CD14-positive monocyte (primary cell): ENCODE data around the gene OTULIN. TPM values are rescaled to one million over a fixed set of nuclear protein-coding genes. Genes with fewer than 3 reads are reported as not detected.
A peak's percentile ranks its signal among the peaks of the same experiment; 100 is the strongest.

ENCODE experiments used
- DNase-seq, 3 donors: peaks; one replicate each; pipeline ENCODE4 v3.0.0-alpha.2; 2011 to 2022
- H2AFZ ChIP-seq: 2 replicates; pipeline ENCODE4 v1.6.0; 2012; ENCODE audit warnings: mild to moderate bottlenecking, low read depth, low read length, inconsistent platforms; ENCODE audit not compliant: insufficient read depth, poor library complexity, severe bottlenecking
- H3K27ac ChIP-seq, 2 donors: 1 replicate in 1 of 2; 2 replicates in 1 of 2; pipeline ENCODE4 v1.5.1; 2012 to 2013; ENCODE audit warnings: low read length in 2 of 2, control low read depth in 1 of 2, inconsistent platforms in 1 of 2, low read depth in 1 of 2, mild to moderate bottlenecking in 1 of 2
- H3K27me3 ChIP-seq, 2 donors: one replicate each; pipeline versions ENCODE4 v1.6.0 to v1.6.1; 2011 to 2013; ENCODE audit warnings: low read length in 2 of 2; ENCODE audit not compliant: control insufficient read depth in 2 of 2, insufficient read depth in 2 of 2
- H3K36me3 ChIP-seq, 2 donors: replicated peaks in 1 of 2; 1 replicate in 1 of 2; 2 replicates in 1 of 2; pipeline versions ENCODE4 v1.5.1 to v1.6.1; 2012 to 2013; ENCODE audit warnings: low read length in 2 of 2, control low read depth in 1 of 2, inconsistent platforms in 1 of 2, mild to moderate bottlenecking in 1 of 2; ENCODE audit not compliant: insufficient read depth in 2 of 2, control insufficient read depth in 1 of 2
- H3K4me1 ChIP-seq, 2 donors: 1 replicate in 1 of 2; 2 replicates in 1 of 2; pipeline versions ENCODE4 v1.5.1 to v1.6.1; 2012 to 2013; ENCODE audit warnings: low read length in 2 of 2, control low read depth in 1 of 2, inconsistent platforms in 1 of 2, mild to moderate bottlenecking in 1 of 2, moderate library complexity in 1 of 2; ENCODE audit not compliant: insufficient read depth in 2 of 2, control insufficient read depth in 1 of 2
- H3K4me2 ChIP-seq: replicated peaks from 2 replicates; pipeline ENCODE3; 2012; ENCODE audit warnings: low read length, moderate library complexity, mild to moderate bottlenecking; ENCODE audit not compliant: poor library complexity, severe bottlenecking; ENCODE audit errors: extremely low read depth
- H3K4me3 ChIP-seq, 3 experiments: fragments of 200-600 bp in 1 of 3; sonication (generic) in 1 of 3; replicated peaks in 1 of 3; 1 replicate in 2 of 3; 2 replicates in 1 of 3; pipeline ENCODE4 v1.5.1; 2011 to 2013; ENCODE audit warnings: low read length in 3 of 3, mild to moderate bottlenecking in 3 of 3, control low read depth in 2 of 3, low read depth in 2 of 3, inconsistent platforms in 1 of 3, moderate library complexity in 1 of 3
- H3K79me2 ChIP-seq: 2 replicates; pipeline ENCODE4 v1.6.0; 2012; ENCODE audit warnings: mild to moderate bottlenecking, control low read depth, inconsistent platforms, low read length, moderate library complexity; ENCODE audit not compliant: insufficient read depth
- H3K9ac ChIP-seq: 2 replicates; pipeline ENCODE4 v1.6.0; 2017; ENCODE audit warnings: low read length, mild to moderate bottlenecking; ENCODE audit not compliant: insufficient read depth, poor library complexity, severe bottlenecking
- H3K9me3 ChIP-seq, 2 donors: replicated peaks in 1 of 2; 1 replicate in 1 of 2; 2 replicates in 1 of 2; pipeline versions ENCODE4 v1.5.1 to v1.6.1; 2012 to 2013; ENCODE audit warnings: low read length in 2 of 2, control low read depth in 1 of 2; ENCODE audit not compliant: control insufficient read depth in 1 of 2, insufficient read depth in 1 of 2
- H4K20me1 ChIP-seq: 2 replicates; pipeline ENCODE4 v1.6.0; 2012; ENCODE audit warnings: mild to moderate bottlenecking, low read length, control low read depth, moderate library complexity; ENCODE audit not compliant: insufficient read depth
- H3K27ac Mint-ChIP-seq, 7 donors: one replicate each; pipeline ENCODE4 v1.8.0; 2020; ENCODE audit warnings: mild to moderate bottlenecking in 7 of 7, mixed read lengths in 7 of 7, moderate library complexity in 6 of 7, inconsistent platforms in 2 of 7
- H3K27me3 Mint-ChIP-seq, 3 donors: one replicate each; pipeline ENCODE4 v1.8.0; 2021 to 2022; ENCODE audit warnings: low read depth in 3 of 3, mild to moderate bottlenecking in 3 of 3, mixed read lengths in 3 of 3, moderate library complexity in 3 of 3, inconsistent platforms in 1 of 3
- H3K36me3 Mint-ChIP-seq, 2 donors: one replicate each; pipeline ENCODE4 v1.8.0; 2020; ENCODE audit warnings: mixed read lengths in 2 of 2, inconsistent platforms in 1 of 2, mild to moderate bottlenecking in 1 of 2
- H3K4me1 Mint-ChIP-seq: one replicate; pipeline ENCODE4 v1.8.0; 2020; ENCODE audit warnings: mild to moderate bottlenecking, mixed read lengths
- H3K4me3 Mint-ChIP-seq, 2 donors: one replicate each; pipeline ENCODE4 v1.8.0; 2020; ENCODE audit warnings: mild to moderate bottlenecking in 2 of 2, mixed read lengths in 2 of 2, moderate library complexity in 1 of 2
- H3K9me3 Mint-ChIP-seq, 7 donors: one replicate each; pipeline ENCODE4 v1.8.0; 2020 to 2022; ENCODE audit warnings: mixed read lengths in 7 of 7, mild to moderate bottlenecking in 6 of 7, moderate library complexity in 6 of 7, inconsistent platforms in 2 of 7
- WGBS: methylation state at CpG from one replicate; pipeline ENCODE4 v1.1.5; 2013; ENCODE audit warnings: missing lambda C conversion rate; ENCODE audit not compliant: insufficient coverage; 5-methylcytosine and 5-hydroxymethylcytosine counted together
- intact Hi-C, 2 donors: fragments of 100-400 bp; cut with micrococcal nuclease; formaldehyde crosslinking; loops; one replicate each; pipeline versions ENCODE4 v1.15.0 to v1.15.1; 2023
- polyA plus RNA-seq, 3 donors: library from polyadenylated mRNA; depleted of rRNA in 1 of 3; unstranded in 2 of 3; stranded (reverse) in 1 of 3; fragments of 300-500 nt in 2 of 3; fragments of >200 nt in 1 of 3; fragmentation: Illumina TruSeq in 2 of 3; gene quantifications; 1 replicate in 2 of 3; 2 replicates in 1 of 3; pipeline ENCODE4 v1.2.3, GENCODE V29; 2012 to 2021
- TF ChIP-seq, protein P1 (sequence below): fragments of 200-600 bp; IDR thresholded peaks from one replicate; pipeline ENCODE4 v1.8.0; 2022; ENCODE audit warnings: antibody characterized with exemption, mild to moderate bottlenecking

The OTULIN gene
- polyA plus RNA-seq, 3 donors, result 13.7 to 14.2 (median 14.0) TPM

DNA sequence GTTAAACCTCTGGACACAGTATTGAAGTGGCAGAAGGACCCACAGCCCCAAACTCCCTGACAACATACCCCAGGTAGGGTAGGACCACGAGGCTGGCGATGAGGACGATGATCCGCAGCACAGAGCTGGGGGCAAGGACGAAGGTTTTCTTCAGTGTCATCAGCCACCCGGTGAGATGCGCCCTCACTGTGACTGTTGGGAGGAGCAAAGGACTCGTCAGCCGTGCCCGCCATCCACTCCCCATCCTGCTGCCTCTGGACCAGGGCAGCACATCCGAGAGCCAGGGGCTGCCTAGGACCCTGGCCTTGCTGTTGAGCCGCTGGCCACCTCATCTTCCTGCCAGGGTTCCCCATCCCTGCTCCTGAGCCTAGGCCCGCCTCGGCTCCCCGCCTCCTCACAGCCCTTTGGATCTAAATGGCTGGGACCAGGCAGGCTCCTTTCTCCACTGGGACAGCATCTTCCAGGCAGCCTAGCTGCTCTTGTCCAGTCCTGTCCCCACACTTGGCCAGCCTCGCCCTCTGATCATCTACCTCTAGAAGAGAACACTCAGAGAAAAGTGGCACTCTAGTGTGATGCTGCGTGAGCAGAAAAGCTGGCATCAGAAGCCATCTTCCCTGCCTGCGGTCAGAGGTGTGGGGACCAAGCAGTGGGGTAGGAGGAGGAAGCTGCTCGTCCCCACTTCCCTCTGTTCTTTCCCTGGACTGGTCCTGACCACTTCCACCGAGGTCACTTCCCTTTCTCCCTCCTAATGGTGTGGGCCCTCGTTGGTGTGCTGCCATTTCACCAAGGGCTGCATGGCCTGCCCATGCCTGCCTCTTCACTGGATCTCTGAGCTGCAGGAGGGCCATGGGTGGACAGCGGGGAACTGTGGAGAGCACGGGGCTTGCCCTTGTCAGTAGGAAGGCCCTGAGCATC is 49.2 kb downstream of the OTULIN start:
- no peak overlapping the region for H3K9ac ChIP-seq
- WGBS, result 93% methylated on average over 18 of the region's 23 CpGs
- peaks cover 55 to 74% of the 10 kb centered on the region in 2 donors for H3K36me3 Mint-ChIP-seq
- peaks cover 3% of the 10 kb centered on the region for H4K20me1 ChIP-seq
- no peaks in the 10 kb centered on the region for H3K79me2 ChIP-seq
- H3K4me1 ChIP-seq, result no peaks in the 10 kb centered on the region
- TF ChIP-seq, protein P1, sequence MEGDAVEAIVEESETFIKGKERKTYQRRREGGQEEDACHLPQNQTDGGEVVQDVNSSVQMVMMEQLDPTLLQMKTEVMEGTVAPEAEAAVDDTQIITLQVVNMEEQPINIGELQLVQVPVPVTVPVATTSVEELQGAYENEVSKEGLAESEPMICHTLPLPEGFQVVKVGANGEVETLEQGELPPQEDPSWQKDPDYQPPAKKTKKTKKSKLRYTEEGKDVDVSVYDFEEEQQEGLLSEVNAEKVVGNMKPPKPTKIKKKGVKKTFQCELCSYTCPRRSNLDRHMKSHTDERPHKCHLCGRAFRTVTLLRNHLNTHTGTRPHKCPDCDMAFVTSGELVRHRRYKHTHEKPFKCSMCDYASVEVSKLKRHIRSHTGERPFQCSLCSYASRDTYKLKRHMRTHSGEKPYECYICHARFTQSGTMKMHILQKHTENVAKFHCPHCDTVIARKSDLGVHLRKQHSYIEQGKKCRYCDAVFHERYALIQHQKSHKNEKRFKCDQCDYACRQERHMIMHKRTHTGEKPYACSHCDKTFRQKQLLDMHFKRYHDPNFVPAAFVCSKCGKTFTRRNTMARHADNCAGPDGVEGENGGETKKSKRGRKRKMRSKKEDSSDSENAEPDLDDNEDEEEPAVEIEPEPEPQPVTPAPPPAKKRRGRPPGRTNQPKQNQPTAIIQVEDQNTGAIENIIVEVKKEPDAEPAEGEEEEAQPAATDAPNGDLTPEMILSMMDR, result no peak
- intact Hi-C loops, result no loop called here
- no peak overlapping the region for H2AFZ ChIP-seq
- peaks cover 2 to 13% (median 7%) of the 10 kb centered on the region in 7 donors for H3K9me3 Mint-ChIP-seq
- peaks cover 44 to 58% of the 10 kb centered on the region in 2 donors for H3K36me3 ChIP-seq
- peaks cover 13% of the 10 kb centered on the region for H3K4me1 Mint-ChIP-seq
- no peak overlapping the region for H3K4me2 ChIP-seq
- H3K27ac Mint-ChIP-seq, result peak overlapping the region in 5 of 7 donors; percentile 14 to 51 (median 42)
- H3K27ac ChIP-seq, result peak overlapping the region in 1 of 2 donors; percentile 26
- H3K4me3 ChIP-seq, result no peak overlapping the region
- no peak for DNase-seq
- peaks cover 0 to 2% (median 2%) of the 10 kb centered on the region in 3 donors for H3K27me3 Mint-ChIP-seq
- H3K4me3 Mint-ChIP-seq, result no peak overlapping the region
- peaks cover 0 to 9% of the 10 kb centered on the region in 2 donors for H3K9me3 ChIP-seq
- H3K27me3 ChIP-seq, result no peaks in the 10 kb centered on the region

DNA sequence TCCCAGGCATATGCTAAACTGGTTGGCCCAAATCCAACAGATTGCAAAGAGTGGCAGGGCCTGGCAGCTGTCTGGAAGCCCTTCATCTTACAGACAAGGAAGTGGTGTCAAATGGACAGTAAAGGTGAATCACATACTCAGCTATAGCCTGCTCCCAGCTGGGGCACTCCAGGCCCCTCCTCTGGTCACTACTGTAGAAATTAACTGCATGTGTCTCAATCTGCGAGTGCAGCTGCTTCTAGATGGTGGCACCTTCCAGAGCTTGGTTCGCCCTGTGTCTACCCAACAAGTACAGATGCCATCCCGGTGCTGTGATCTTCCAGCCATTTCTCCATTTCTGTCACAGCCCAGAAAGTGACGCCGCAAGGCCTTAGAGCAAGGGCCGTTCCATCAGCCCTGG is 50.2 kb downstream of the OTULIN start:
- peak overlapping the region in 3 of 7 donors; percentile 26 to 74 (median 32) for H3K27ac Mint-ChIP-seq
- no peak overlapping the region for H3K4me3 ChIP-seq
- peaks cover 3% of the 10 kb centered on the region for H4K20me1 ChIP-seq
- peaks cover 0 to 2% (median 2%) of the 10 kb centered on the region in 3 donors for H3K27me3 Mint-ChIP-seq
- H3K4me1 ChIP-seq, result no peaks in the 10 kb centered on the region
- intact Hi-C loops, result no loop called here
- TF ChIP-seq, protein P1, result no peak
- no peaks in the 10 kb centered on the region for H3K27me3 ChIP-seq
- H3K36me3 ChIP-seq, result peaks cover 38 to 48% of the 10 kb centered on the region in 2 donors
- no peak overlapping the region for H3K27ac ChIP-seq
- no peak overlapping the region for H3K4me2 ChIP-seq
- 97% methylated on average over 6 of the region's 6 CpGs for WGBS
- no peak overlapping the region for H3K9ac ChIP-seq
- H3K79me2 ChIP-seq, result no peaks in the 10 kb centered on the region
- DNase-seq, result no peak
- peaks cover 2 to 13% (median 7%) of the 10 kb centered on the region in 7 donors for H3K9me3 Mint-ChIP-seq
- H3K9me3 ChIP-seq, result peaks cover 0 to 9% of the 10 kb centered on the region in 2 donors
- no peak overlapping the region for H3K4me3 Mint-ChIP-seq
- no peak overlapping the region for H2AFZ ChIP-seq
- H3K36me3 Mint-ChIP-seq, result peaks cover 46 to 68% of the 10 kb centered on the region in 2 donors
- peaks cover 13% of the 10 kb centered on the region for H3K4me1 Mint-ChIP-seq
